GM23248 (cell line): ENCODE data around the gene GNB5. TPM values are rescaled to one million over a fixed set of nuclear protein-coding genes. Genes with fewer than 3 reads are reported as not detected.

Experiments
- DNase-seq: peaks from one replicate; pipeline ENCODE4 v3.0.0-alpha.2; 2015
- H2AFZ ChIP-seq: fragments of 200-600 bp; sonication (generic); 2 replicates; pipeline ENCODE4 v1.6.1; 2016; ENCODE audit warnings: antibody characterized with exemption
- H3F3A ChIP-seq: fragments of 200-600 bp; sonication (generic); 2 replicates; pipeline ENCODE4 v1.6.1; 2016; ENCODE audit warnings: mild to moderate bottlenecking, antibody characterized with exemption, mixed run types; ENCODE audit not compliant: insufficient read depth
- H3K27ac ChIP-seq: fragments of 200-600 bp; sonication (generic); 2 replicates; pipeline ENCODE4 v1.5.1; 2016; ENCODE audit warnings: mild to moderate bottlenecking
- H3K27me3 ChIP-seq: fragments of 200-600 bp; sonication (generic); replicated peaks from 2 replicates; pipeline ENCODE4 v1.6.1; 2016; ENCODE audit warnings: mild to moderate bottlenecking; ENCODE audit not compliant: insufficient read depth
- H3K36me3 ChIP-seq: fragments of 200-600 bp; sonication (generic); 2 replicates; pipeline ENCODE4 v1.6.1; 2016; ENCODE audit warnings: low read depth, mild to moderate bottlenecking
- H3K4me1 ChIP-seq: fragments of 200-600 bp; sonication (generic); 2 replicates; pipeline ENCODE4 v1.6.1; 2016; ENCODE audit warnings: mild to moderate bottlenecking; ENCODE audit not compliant: insufficient read depth
- H3K4me2 ChIP-seq: fragments of 200-600 bp; sonication (generic); one replicate; pipeline ENCODE4 v1.6.1; 2016; ENCODE audit warnings: mild to moderate bottlenecking; ENCODE audit not compliant: unreplicated experiment
- H3K4me3 ChIP-seq: fragments of 200-600 bp; sonication (generic); 2 replicates; pipeline ENCODE4 v1.5.1; 2016; ENCODE audit warnings: mild to moderate bottlenecking
- H3K79me2 ChIP-seq: fragments of 200-600 bp; sonication (generic); 2 replicates; pipeline ENCODE4 v1.6.1; 2016; ENCODE audit warnings: mild to moderate bottlenecking; ENCODE audit not compliant: insufficient read depth
- H3K9ac ChIP-seq: fragments of 200-600 bp; sonication (generic); 2 replicates; pipeline ENCODE4 v1.6.1; 2016; ENCODE audit warnings: mild to moderate bottlenecking
- H3K9me2 ChIP-seq: fragments of 200-600 bp; sonication (generic); 2 replicates; pipeline ENCODE4 v1.6.1; 2016; ENCODE audit warnings: mixed run types, mild to moderate bottlenecking, moderate library complexity; ENCODE audit not compliant: insufficient read depth
- H3K9me3 ChIP-seq: fragments of 200-600 bp; sonication (generic); one replicate; pipeline ENCODE4 v1.6.1; 2017; ENCODE audit warnings: low read depth
- H4K20me1 ChIP-seq: fragments of 200-600 bp; sonication (generic); 2 replicates; pipeline ENCODE4 v1.6.0; 2016; ENCODE audit not compliant: insufficient read depth
- EZH2 ChIP-seq: fragments of 200-600 bp; sonication (generic); IDR thresholded peaks from 2 replicates; pipeline ENCODE4 v1.6.1; 2018; ENCODE audit warnings: antibody characterized with exemption, mild to moderate bottlenecking; ENCODE audit not compliant: insufficient read depth, poor library complexity, severe bottlenecking
- EZH2phosphoT487 ChIP-seq: fragments of 200-600 bp; sonication (generic); IDR thresholded peaks from 2 replicates; pipeline ENCODE4 v1.6.1; 2018; ENCODE audit warnings: antibody characterized with exemption, moderate library complexity, mild to moderate bottlenecking, low read depth; ENCODE audit not compliant: insufficient read depth
- WGBS, 2 experiments: methylation state at CpG; one replicate each; pipeline ENCODE4 v1.1.6; 2015 to 2017; ENCODE audit warnings: low lambda C conversion rate in 2 of 2, low coverage in 1 of 2; ENCODE audit errors: missing lambda C conversion rate in 2 of 2; 5-methylcytosine and 5-hydroxymethylcytosine counted together
- in situ Hi-C: fragments of 300-500 bp; cut with MboI; formaldehyde crosslinking; loops from 2 replicates; pipeline ENCODE4 v1.15.0; 2020
- polyA plus RNA-seq: library from polyadenylated mRNA; unstranded; fragments of >200 nt; fragmentation: Nextera tagmentation; extraction: Ambion mirVana; gene quantifications from 2 replicates; pipeline ENCODE4 v1.2.1, GENCODE V29; 2016
- total RNA-seq: library from RNA; depleted of rRNA; stranded (reverse); fragments of >200 nt; shearing (Covaris generic); gene quantifications from 2 replicates; pipeline ENCODE4 v1.2.3, GENCODE V29; 2014

The GNB5 gene
- total and polyA plus RNA-seq, 2 experiments from 2014 or later: 39.9 to 42.8 TPM

- Histone ChIP-seq H3F3A (no peaks in the 10 kb centered on the region), H3K9me3 (no peaks in the 10 kb centered on the region), H3K9me2 (no peaks in the 10 kb centered on the region), H3K27me3 (no peaks in the 10 kb centered on the region), H3K27ac (no peak overlapping the region), H3K4me1 (peaks cover 5% of the 10 kb centered on the region; the same call in 1 of the 2 replicates), H3K79me2 (no peaks in the 10 kb centered on the region), H3K36me3 (no peaks in the 10 kb centered on the region), H3K4me3 (no peak overlapping the region), H2AFZ (no peak overlapping the region), H4K20me1 (no peaks in the 10 kb centered on the region), H3K9ac (no peak overlapping the region), H3K4me2 (no peak overlapping the region)
- TF ChIP-seq EZH2phosphoT487: no peak
- TF ChIP-seq EZH2: no peak
- no peak for DNase-seq
- in situ Hi-C loops: no loop called here
- 63 to 81% methylated on average over 1 of the region's 1 CpG for WGBS, 2 experiments
Observed at GRCh38 chr15:52214553-52214952, 23.4 kb upstream of the GNB5 start.

GRCh38 chr15:52213206-52213605, 22.0 kb upstream of the GNB5 start:
- no peaks in the 10 kb centered on the region for H3K9me3 ChIP-seq
- H3K4me3 ChIP-seq: no peak overlapping the region
- 57 to 62% methylated on average over 3 of the region's 3 CpGs for WGBS, 2 experiments
- H3K9me2 ChIP-seq: no peaks in the 10 kb centered on the region
- no peaks in the 10 kb centered on the region for H3K79me2 ChIP-seq
- TF ChIP-seq EZH2 (no peak), EZH2phosphoT487 (no peak)
- in situ Hi-C loops: no loop called here
- DNase-seq: no peak
- no peaks in the 10 kb centered on the region for H3F3A ChIP-seq
- peaks cover 5% of the 10 kb centered on the region; the same call in 1 of the 2 replicates for H3K4me1 ChIP-seq
- H3K9ac ChIP-seq: no peak overlapping the region
- no peaks in the 10 kb centered on the region for H3K27me3 ChIP-seq
- no peak overlapping the region for H2AFZ ChIP-seq
- no peaks in the 10 kb centered on the region for H3K36me3 ChIP-seq
- H4K20me1 ChIP-seq: no peaks in the 10 kb centered on the region
- H3K4me2 ChIP-seq: no peak overlapping the region
- H3K27ac ChIP-seq: no peak overlapping the region

DNA sequence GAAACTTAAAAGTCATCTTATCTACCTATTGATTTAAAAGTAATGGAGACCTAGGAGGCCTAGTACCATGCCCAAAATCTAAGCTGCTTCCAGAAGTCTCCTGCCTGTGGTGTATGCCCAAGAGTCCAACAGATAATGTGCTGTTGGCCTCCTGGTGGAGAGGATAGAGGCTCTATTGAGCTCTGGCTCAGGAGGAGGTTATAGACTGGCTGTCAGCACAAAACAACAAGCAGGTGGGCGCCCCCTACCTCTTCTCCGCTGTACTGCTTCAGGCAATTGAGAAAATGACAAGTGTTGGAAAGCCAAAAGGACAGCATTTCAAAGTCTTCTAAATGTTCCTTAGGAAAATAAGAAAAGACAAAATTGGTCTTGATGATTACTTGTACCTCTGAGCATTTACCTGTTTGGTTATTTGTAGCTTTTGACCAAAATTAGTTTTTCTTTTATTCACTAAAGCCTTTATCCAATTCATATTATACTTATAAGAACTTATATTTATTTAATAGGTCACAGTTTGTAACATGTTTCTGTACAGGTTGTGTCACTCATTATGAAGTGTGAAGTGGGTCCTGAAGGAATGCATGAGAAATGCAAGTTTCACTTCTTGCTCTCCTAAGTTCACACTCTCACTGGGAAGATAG, 17.2 kb upstream of the GNB5 start:
- peak; percentile 81 for DNase-seq
- Histone ChIP-seq H3K79me2 (no peaks in the 10 kb centered on the region), H3K36me3 (no peaks in the 10 kb centered on the region), H3K27ac (no peak overlapping the region), H3K4me2 (no peak overlapping the region), H3K9ac (no peak overlapping the region), H3K4me1 (no peaks in the 10 kb centered on the region; the same call in 1 of the 2 replicates), H3K4me3 (no peak overlapping the region), H3K9me2 (no peaks in the 10 kb centered on the region), H3F3A (no peaks in the 10 kb centered on the region), H2AFZ (no peak overlapping the region), H3K27me3 (no peaks in the 10 kb centered on the region), H3K9me3 (no peaks in the 10 kb centered on the region), H4K20me1 (no peaks in the 10 kb centered on the region)
- TF ChIP-seq EZH2: no peak
- no peak for TF ChIP-seq EZH2phosphoT487
- in situ Hi-C loops: no loop called here
- 6 to 18% methylated on average over 2 of the region's 2 CpGs for WGBS, 2 experiments

- WGBS, 2 experiments: 63% methylated on average over 1 of the region's 1 CpG
Observed at GRCh38 chr15:52207191-52207590, 16.0 kb upstream of the GNB5 start.

More at GRCh38 chr15:52207191-52207590, 16.0 kb upstream of the GNB5 start:
- H3F3A ChIP-seq: no peaks in the 10 kb centered on the region
- no peak overlapping the region for H3K27ac ChIP-seq
- in situ Hi-C loops: no loop called here
- H2AFZ ChIP-seq: no peak overlapping the region
- H4K20me1 ChIP-seq: no peaks in the 10 kb centered on the region
- no peak for TF ChIP-seq EZH2phosphoT487
- no peak for TF ChIP-seq EZH2
- H3K9ac ChIP-seq: no peak overlapping the region
- no peaks in the 10 kb centered on the region for H3K79me2 ChIP-seq
- H3K4me2 ChIP-seq: no peak overlapping the region
- H3K36me3 ChIP-seq: no peaks in the 10 kb centered on the region
- H3K9me3 ChIP-seq: no peaks in the 10 kb centered on the region
- no peak for DNase-seq
- H3K4me1 ChIP-seq: no peaks in the 10 kb centered on the region; the same call in 1 of the 2 replicates
- no peaks in the 10 kb centered on the region for H3K27me3 ChIP-seq
- no peaks in the 10 kb centered on the region for H3K9me2 ChIP-seq
- H3K4me3 ChIP-seq: no peak overlapping the region
